Stomach (tissue), 4 donors: ENCODE measurements around the gene BPIFB3.

ENCODE experiments used
- CTCF ChIP-seq, 7 experiments: fragments of 450-650 bp in 4 of 7; fragments of 200-600 bp in 3 of 7; sonication (generic) in 3 of 7; IDR thresholded peaks; one replicate each; pipeline ENCODE4 v1.5.1; 2016 to 2019; ENCODE audit warnings: antibody characterized with exemption in 7 of 7, control low read depth in 2 of 7, mild to moderate bottlenecking in 1 of 7
- POLR2A ChIP-seq, 4 donors: fragments of 450-650 bp; IDR thresholded peaks; one replicate each; pipeline ENCODE4 v1.6.1; 2016; ENCODE audit warnings: antibody characterized with exemption in 4 of 4, control low read depth in 2 of 4, mild to moderate bottlenecking in 1 of 4, moderate library complexity in 1 of 4
- POLR2AphosphoS5 ChIP-seq, 3 donors: sonication (generic); formaldehyde crosslinking; IDR thresholded peaks; one replicate each; pipeline ENCODE4 v1.6.1; 2016; ENCODE audit warnings: antibody characterized with exemption in 3 of 3

DNA sequence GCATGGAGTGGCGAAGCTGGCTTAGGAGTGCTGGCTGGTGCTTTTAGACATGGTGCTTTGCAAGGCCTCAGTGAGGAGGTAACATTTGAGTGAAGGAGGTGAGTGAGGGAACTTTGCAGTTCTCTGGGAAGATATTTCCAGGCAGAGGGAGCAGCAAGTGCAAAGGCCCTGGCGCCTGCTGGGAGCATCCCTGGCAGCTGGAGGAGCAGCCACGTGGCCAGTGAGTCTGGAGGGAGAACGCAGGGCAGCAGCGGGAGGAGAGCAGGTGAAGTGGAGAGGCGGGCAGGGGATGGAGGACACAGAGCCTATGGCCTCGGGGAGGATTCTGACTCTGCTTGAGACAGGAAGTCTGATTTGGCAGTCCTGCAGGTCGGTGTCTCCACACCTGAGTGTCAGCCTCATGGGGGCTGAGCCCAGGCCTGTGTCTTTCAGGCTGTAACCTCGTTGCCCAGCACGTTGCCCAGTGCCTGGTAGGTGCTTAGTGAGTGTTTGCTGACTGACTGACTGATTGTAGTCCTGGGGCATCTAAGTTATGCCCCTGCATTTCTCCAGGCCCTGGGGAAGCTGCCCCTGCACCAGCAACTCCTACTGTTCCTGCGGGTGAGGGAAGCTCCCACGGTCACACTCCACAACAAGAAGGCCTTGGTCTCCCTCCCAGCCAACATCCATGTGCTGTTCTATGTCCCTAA, 14.7 kb downstream of the BPIFB3 start:
- TF ChIP-seq CTCF (IDR thresholded peaks at IDR 0.05) (no peak), POLR2A (IDR thresholded peaks at IDR 0.05) (no peak), POLR2AphosphoS5 (IDR thresholded peaks at IDR 0.05) (no peak)
